ENCODE measurements around the gene KIF1A.
"Not testable (repeated sequence)": the region's sequence is repeated elsewhere in the genome, so short reads cannot be mapped to it uniquely, and the experiment has no call there.

Gene KIF1A

GRCh38 chr2:240784629-240785423 is 35.2 kb downstream of the KIF1A start:
- DNase-seq, result no peak

GRCh38 chr2:240783819-240784621 is 36.0 kb downstream of the KIF1A start:
- DNase-seq, result no peak

- DNase-seq, result no peak
Observed at GRCh38 chr2:240782886-240783818, 36.9 kb downstream of the KIF1A start.

GRCh38 chr2:240782221-240782885 is 37.7 kb downstream of the KIF1A start:
- DNase-seq, result no peak

- DNase-seq, result no peak
Observed at GRCh38 chr2:240781471-240782220, 38.4 kb downstream of the KIF1A start.

GRCh38 chr2:240780023-240780700 is 39.9 kb downstream of the KIF1A start:
- no peak for DNase-seq

GRCh38 chr2:240779250-240779832 is 40.7 kb downstream of the KIF1A start:
- not testable (repeated sequence) for DNase-seq

- no peak for DNase-seq
Observed at GRCh38 chr2:240778426-240778825, 41.6 kb downstream of the KIF1A start.

- no peak for DNase-seq
Observed at GRCh38 chr2:240777456-240778212, 42.4 kb downstream of the KIF1A start.

GRCh38 chr2:240775905-240776304 is 44.1 kb downstream of the KIF1A start:
- DNase-seq, result no peak

- DNase-seq, result no peak
Observed at GRCh38 chr2:240774856-240775255, 45.2 kb downstream of the KIF1A start.

GRCh38 chr2:240769096-240769495 is 50.9 kb downstream of the KIF1A start:
- no peak for DNase-seq

GRCh38 chr2:240768216-240768615 is 51.8 kb downstream of the KIF1A start:
- DNase-seq, result no peak

GRCh38 chr2:240767341-240767740 is 52.7 kb downstream of the KIF1A start:
- DNase-seq, result no peak

- DNase-seq, result no peak
Observed at GRCh38 chr2:240766072-240766471, 53.9 kb downstream of the KIF1A start.

GRCh38 chr2:240765007-240765406 is 55.0 kb downstream of the KIF1A start:
- no peak for DNase-seq

GRCh38 chr2:240764605-240765004 is 55.4 kb downstream of the KIF1A start:
- DNase-seq, result no peak

- no peak for DNase-seq
Observed at GRCh38 chr2:240762971-240763370, 57.0 kb downstream of the KIF1A start.

GRCh38 chr2:240762249-240762648 is 57.8 kb downstream of the KIF1A start:
- DNase-seq, result no peak
